ENCODE data around the gene MYL10.

Gene MYL10

GRCh38 chr7:101615446-101615845 lies 13.7 kb downstream of the MYL10 start:
- Histone ChIP-seq H4K20me1 (ENCODE audit: control insufficient read depth, insufficient read depth, low read depth, low read length) (no peaks in the 10 kb centered on the region), H3K9me2 (replicated peaks; ENCODE audit: control insufficient read depth, low read length) (no peaks in the 10 kb centered on the region), H3K36me3 (ENCODE audit: control insufficient read depth, low read length) (no peaks in the 10 kb centered on the region), H3K4me3 (ENCODE audit: low read length) (no peak overlapping the region), H3K9me3 (ENCODE audit: control insufficient read depth, insufficient read depth, low read length) (no peaks in the 10 kb centered on the region), H3K27me3 (ENCODE audit: control insufficient read depth, low read length) (peaks cover 12% of the 10 kb centered on the region; the same call in 1 of the 2 replicates), H3K79me2 (ENCODE audit: control insufficient read depth, low read length) (no peaks in the 10 kb centered on the region), H3K4me1 (ENCODE audit: control insufficient read depth, low read length) (no peaks in the 10 kb centered on the region), H3F3A (ENCODE audit: control insufficient read depth, insufficient read depth) (no peaks in the 10 kb centered on the region), H3K4me2 (ENCODE audit: low read length) (no peak overlapping the region), H3K27ac (ENCODE audit: low read depth, low read length) (no peak overlapping the region)
- TF ChIP-seq EZH2phosphoT487 (IDR thresholded peaks at IDR 0.05; ENCODE audit: borderline replicate concordance, low read length), result no peak

GRCh38 chr7:101614939-101615302 lies 14.2 kb downstream of the MYL10 start:
- Histone ChIP-seq H3K9me2 (replicated peaks; ENCODE audit: control insufficient read depth, low read length) (no peaks in the 10 kb centered on the region), H3K36me3 (ENCODE audit: control insufficient read depth, low read length) (no peaks in the 10 kb centered on the region), H3K27ac (ENCODE audit: low read depth, low read length) (no peak overlapping the region), H3K4me2 (ENCODE audit: low read length) (no peak overlapping the region), H4K20me1 (ENCODE audit: control insufficient read depth, insufficient read depth, low read depth, low read length) (no peaks in the 10 kb centered on the region), H3K27me3 (ENCODE audit: control insufficient read depth, low read length) (peaks cover 12% of the 10 kb centered on the region; the same call in 1 of the 2 replicates), H3K4me1 (ENCODE audit: control insufficient read depth, low read length) (no peaks in the 10 kb centered on the region), H3K9me3 (ENCODE audit: control insufficient read depth, insufficient read depth, low read length) (no peaks in the 10 kb centered on the region), H3K4me3 (ENCODE audit: low read length) (no peak overlapping the region), H3F3A (ENCODE audit: control insufficient read depth, insufficient read depth) (no peaks in the 10 kb centered on the region), H3K79me2 (ENCODE audit: control insufficient read depth, low read length) (no peaks in the 10 kb centered on the region)
- no peak for TF ChIP-seq EZH2phosphoT487 (IDR thresholded peaks at IDR 0.05; ENCODE audit: borderline replicate concordance, low read length)
- no peak for TF ChIP-seq CTCF (IDR thresholded peaks at IDR 0.05; ENCODE audit: low read depth, low read length, poor library complexity, severe bottlenecking)

- Histone ChIP-seq H3K4me3 (ENCODE audit: low read length) (no peak overlapping the region), H3K27ac (ENCODE audit: low read depth, low read length) (no peak overlapping the region), H3K4me1 (ENCODE audit: control insufficient read depth, low read length) (no peaks in the 10 kb centered on the region), H3K27me3 (ENCODE audit: control insufficient read depth, low read length) (peaks cover 12% of the 10 kb centered on the region; the same call in 1 of the 2 replicates), H3K9me3 (ENCODE audit: control insufficient read depth, insufficient read depth, low read length) (no peaks in the 10 kb centered on the region), H3K36me3 (ENCODE audit: control insufficient read depth, low read length) (no peaks in the 10 kb centered on the region), H3F3A (ENCODE audit: control insufficient read depth, insufficient read depth) (no peaks in the 10 kb centered on the region), H3K9me2 (replicated peaks; ENCODE audit: control insufficient read depth, low read length) (no peaks in the 10 kb centered on the region), H4K20me1 (ENCODE audit: control insufficient read depth, insufficient read depth, low read depth, low read length) (no peaks in the 10 kb centered on the region), H3K79me2 (ENCODE audit: control insufficient read depth, low read length) (no peaks in the 10 kb centered on the region), H3K4me2 (ENCODE audit: low read length) (no peak overlapping the region)
- TF ChIP-seq CTCF (IDR thresholded peaks at IDR 0.05; ENCODE audit: low read depth, low read length, poor library complexity, severe bottlenecking), result no peak
- no peak for TF ChIP-seq EZH2phosphoT487 (IDR thresholded peaks at IDR 0.05; ENCODE audit: borderline replicate concordance, low read length)
Observed at GRCh38 chr7:101614098-101614938, 14.8 kb downstream of the MYL10 start.

- Histone ChIP-seq H3F3A (ENCODE audit: control insufficient read depth, insufficient read depth) (no peaks in the 10 kb centered on the region), H3K4me3 (ENCODE audit: low read length) (no peak overlapping the region), H3K27me3 (ENCODE audit: control insufficient read depth, low read length) (peaks cover 20% of the 10 kb centered on the region; the same call in 1 of the 2 replicates), H3K4me1 (ENCODE audit: control insufficient read depth, low read length) (no peaks in the 10 kb centered on the region), H3K36me3 (ENCODE audit: control insufficient read depth, low read length) (no peaks in the 10 kb centered on the region), H3K9me2 (replicated peaks; ENCODE audit: control insufficient read depth, low read length) (no peaks in the 10 kb centered on the region), H3K79me2 (ENCODE audit: control insufficient read depth, low read length) (no peaks in the 10 kb centered on the region), H3K9me3 (ENCODE audit: control insufficient read depth, insufficient read depth, low read length) (no peaks in the 10 kb centered on the region), H3K27ac (ENCODE audit: low read depth, low read length) (no peak overlapping the region), H3K4me2 (ENCODE audit: low read length) (no peak overlapping the region), H4K20me1 (ENCODE audit: control insufficient read depth, insufficient read depth, low read depth, low read length) (no peaks in the 10 kb centered on the region)
- TF ChIP-seq CTCF (IDR thresholded peaks at IDR 0.05; ENCODE audit: low read depth, low read length, poor library complexity, severe bottlenecking), result no peak
- TF ChIP-seq EZH2phosphoT487 (IDR thresholded peaks at IDR 0.05; ENCODE audit: borderline replicate concordance, low read length), result no peak
Observed at GRCh38 chr7:101612885-101613515, 16.1 kb downstream of the MYL10 start.
